Inferior parietal cortex (tissue), 1 donor: ENCODE measurements around the gene WFS1.

Source experiments
- DNase-seq: peaks from one replicate; pipeline ENCODE4 v3.0.0-alpha.2; 2016; ENCODE audit errors: extremely low spot score

WFS1 gene

GRCh38 chr4:6279582-6280289 lies 10.1 kb downstream of the WFS1 start:
- DNase-seq: no peak

- no peak for DNase-seq
These were observed 10.8 kb downstream of the WFS1 start for GRCh38 chr4:6280365-6280996.

GRCh38 chr4:6281436-6282313 lies 12.0 kb downstream of the WFS1 start:
- DNase-seq: no peak

- no peak for DNase-seq
These were observed 12.7 kb downstream of the WFS1 start for GRCh38 chr4:6282314-6282771.

GRCh38 chr4:6283282-6283681 lies 13.6 kb downstream of the WFS1 start:
- DNase-seq: no peak

GRCh38 chr4:6287017-6287788 lies 17.6 kb downstream of the WFS1 start:
- no peak for DNase-seq

GRCh38 chr4:6288342-6288741 lies 18.7 kb downstream of the WFS1 start:
- no peak for DNase-seq

- DNase-seq: no peak
These were observed 19.2 kb downstream of the WFS1 start for GRCh38 chr4:6288871-6289270.

- DNase-seq: no peak
These were observed 20.6 kb downstream of the WFS1 start for GRCh38 chr4:6290256-6290655.

- no peak for DNase-seq
These were observed 21.3 kb downstream of the WFS1 start for GRCh38 chr4:6290769-6291547.

GRCh38 chr4:6291784-6292297 lies 22.2 kb downstream of the WFS1 start:
- no peak for DNase-seq

- DNase-seq: no peak
These were observed 22.9 kb downstream of the WFS1 start for GRCh38 chr4:6292376-6293096.

- DNase-seq: no peak
These were observed 23.4 kb downstream of the WFS1 start for GRCh38 chr4:6293097-6293445.

- no peak for DNase-seq
These were observed 24.0 kb downstream of the WFS1 start for GRCh38 chr4:6293661-6294060.

- DNase-seq: no peak
These were observed 25.2 kb downstream of the WFS1 start for GRCh38 chr4:6294705-6295421.

GRCh38 chr4:6295495-6295894 lies 25.8 kb downstream of the WFS1 start:
- DNase-seq: no peak

GRCh38 chr4:6296026-6296425 lies 26.4 kb downstream of the WFS1 start:
- no peak for DNase-seq

GRCh38 chr4:6297266-6297815 lies 27.7 kb downstream of the WFS1 start:
- no peak for DNase-seq

- no peak for DNase-seq
These were observed 28.4 kb downstream of the WFS1 start for GRCh38 chr4:6298035-6298434.
